ENCODE results near the gene MOCOS. TPM values are rescaled to one million over a fixed set of nuclear protein-coding genes. Genes with fewer than 3 reads are reported as not detected.

Gene MOCOS
- total and polyA plus RNA-seq, 9 donors, result 5.4 to 35.5 (median 8.8) TPM

DNA sequence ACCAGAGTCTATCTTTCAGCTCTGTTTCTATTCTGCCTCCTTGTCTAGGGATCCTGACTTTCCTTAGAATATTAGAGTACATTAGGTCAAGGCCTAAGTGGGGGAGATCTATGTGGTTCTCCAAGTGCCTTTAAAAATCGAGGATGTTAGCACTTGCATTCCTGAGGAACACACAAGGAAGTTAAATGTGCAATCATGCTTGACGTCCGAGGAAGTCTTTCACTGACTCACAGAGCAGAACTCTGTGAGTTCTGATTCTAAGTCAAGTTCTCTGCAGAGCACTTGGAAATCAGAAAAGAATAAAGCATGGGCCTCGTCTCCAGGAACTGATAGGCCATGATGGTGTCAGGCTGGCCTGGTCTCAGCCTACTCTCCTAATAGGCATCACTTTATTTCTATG, 127.5 kb downstream of the MOCOS start:
- Histone ChIP-seq H3K4me3 (no peak overlapping the region), H3K9me3 (no peaks in the 10 kb centered on the region), H3K36me3 (no peaks in the 10 kb centered on the region), H3K27me3 (no peaks in the 10 kb centered on the region), H3K27ac (peak overlapping the region in 1 of 2 donors; percentile 33), H3K4me1 (ENCODE audit: insufficient read depth) (peaks cover 19% of the 10 kb centered on the region)
- TF ChIP-seq CTCF (IDR thresholded peaks at IDR 0.05) (no peak), POLR2A (IDR thresholded peaks at IDR 0.05) (no peak), EP300 (IDR thresholded peaks at IDR 0.05) (no peak)
- 3 to 9% (median 5%) methylated on average over 4 of the region's 4 CpGs for WGBS, 3 donors
- intact Hi-C loops (cut with DNase I), result loop anchor here in 1 of 4 donors (10.0 kb wide), 1 partner anchor 150 kb away; no protein-coding TSS in a partner anchor
- DNase-seq, result no peak

DNA sequence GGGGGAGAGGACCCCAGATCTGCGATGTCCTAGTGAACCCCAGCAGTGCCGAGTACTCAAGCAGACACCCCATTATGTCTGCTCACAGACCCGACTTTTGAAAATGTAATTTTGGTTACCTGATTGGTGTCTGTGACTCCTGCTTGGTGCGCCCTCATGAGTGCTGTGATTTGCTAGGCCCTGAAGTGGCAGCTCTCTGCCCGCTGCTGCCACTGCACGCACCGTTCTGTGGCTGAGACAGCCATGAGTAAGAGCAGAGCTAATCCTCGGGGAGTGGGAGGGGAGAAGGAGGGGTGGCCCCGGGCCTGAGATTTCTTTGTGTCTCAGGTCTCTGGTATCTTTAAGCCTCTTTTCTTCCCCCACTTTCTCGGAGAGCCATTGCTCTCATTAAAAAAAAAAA, 128.4 kb downstream of the MOCOS start:
- no peak overlapping the region for H3K4me3 ChIP-seq
- no peaks in the 10 kb centered on the region for H3K27me3 ChIP-seq
- TF ChIP-seq CTCF (IDR thresholded peaks at IDR 0.05) (no peak), EP300 (IDR thresholded peaks at IDR 0.05) (no peak), POLR2A (IDR thresholded peaks at IDR 0.05) (no peak)
- 78 to 84% (median 80%) methylated on average over 10 of the region's 10 CpGs for WGBS, 3 donors
- H3K36me3 ChIP-seq, result no peaks in the 10 kb centered on the region
- no peak for DNase-seq
- no peaks in the 10 kb centered on the region for H3K9me3 ChIP-seq
- intact Hi-C loops (cut with DNase I), result loop anchor here in 1 of 4 donors (10.0 kb wide), 1 partner anchor 149 kb away; no protein-coding TSS in a partner anchor
- peaks cover 19% of the 10 kb centered on the region for H3K4me1 ChIP-seq (ENCODE audit: insufficient read depth)
- H3K27ac ChIP-seq, result no peak overlapping the region

DNA sequence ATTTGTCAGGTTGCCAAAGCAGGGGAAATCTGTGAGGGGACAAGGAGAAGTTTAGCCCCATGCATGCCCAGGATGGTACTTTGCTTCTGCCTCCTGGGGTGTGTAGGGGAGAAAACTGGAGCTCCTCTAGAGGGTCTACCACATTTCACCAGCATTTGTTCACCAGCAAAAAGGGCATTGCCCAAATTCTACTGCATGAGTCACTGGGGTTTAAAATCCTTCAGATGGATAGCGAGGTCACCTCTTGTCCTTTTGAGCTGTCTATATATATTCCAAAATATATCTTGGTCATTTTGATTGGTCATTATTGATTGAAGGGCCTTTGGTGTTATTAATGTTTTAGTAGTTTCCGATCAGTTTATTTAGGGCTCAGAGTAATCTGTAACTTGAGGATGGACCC, 128.9 kb downstream of the MOCOS start:
- Histone ChIP-seq H3K9me3 (no peaks in the 10 kb centered on the region), H3K36me3 (no peaks in the 10 kb centered on the region), H3K27ac (no peak overlapping the region), H3K27me3 (no peaks in the 10 kb centered on the region), H3K4me1 (ENCODE audit: insufficient read depth) (peaks cover 19% of the 10 kb centered on the region), H3K4me3 (no peak overlapping the region)
- 93 to 97% (median 96%) methylated on average over 2 of the region's 2 CpGs for WGBS, 3 donors
- no peak for TF ChIP-seq EP300 (IDR thresholded peaks at IDR 0.05)
- TF ChIP-seq POLR2A (IDR thresholded peaks at IDR 0.05), result no peak
- no peak for TF ChIP-seq CTCF (IDR thresholded peaks at IDR 0.05)
- DNase-seq, result no peak
- intact Hi-C loops (cut with DNase I), result loop anchor here in 1 of 4 donors (10.0 kb wide), 1 partner anchor 149 kb away; no protein-coding TSS in a partner anchor

Other genes with a start within 250 kb of the MOCOS start
- 10 to 100 TPM; 37.0 to 56.8 (median 43.1) TPM for gene RPRD1A, start 119.9 kb upstream of the MOCOS start, total RNA-seq
- 10 to 100 TPM; 19.3 to 32.6 TPM for gene RPRD1A, start 119.9 kb upstream of the MOCOS start, polyA plus RNA-seq
- gene SLC39A6, start 58.2 kb upstream of the MOCOS start, total RNA-seq, result 10 to 100 TPM; 51.4 to 96.5 (median 57.2) TPM
- gene SLC39A6, start 58.2 kb upstream of the MOCOS start, polyA plus RNA-seq, result 10 to 100 TPM; 39.7 to 44.9 TPM
- gene ELP2, start 57.6 kb upstream of the MOCOS start, total RNA-seq, result 100 to 1,000 TPM in 6 of 7 donors, 10 to 100 TPM in 1; 63.6 to 144 (median 111) TPM
- 10 to 100 TPM; 70.9 to 91.7 TPM for gene ELP2, start 57.6 kb upstream of the MOCOS start, polyA plus RNA-seq
- 10 to 100 TPM in 4 of 7 donors, 1 to 10 TPM in 3; 3.5 to 20.0 (median 11.0) TPM for gene FHOD3, start 110.2 kb downstream of the MOCOS start, total RNA-seq
- 10 to 100 TPM in 1 of 2 donors, 1 to 10 TPM in 1; 5.5 to 62.5 TPM for gene FHOD3, start 110.2 kb downstream of the MOCOS start, polyA plus RNA-seq

Data from ovary (tissue), 9 donors.